ENCODE results near the gene CXorf51A. TPM values are rescaled to one million over a fixed set of nuclear protein-coding genes. Genes with fewer than 3 reads are reported as not detected.

CXorf51A gene
- not detected in 2 replicates for total RNA-seq

GRCh38 chrX:146814644-146815043, at the start of gene CXorf51A:
TSS of gene CXorf51A (minus strand) at chrX:146814744. CDS start at chrX:146814723, 21 bp downstream.

GRCh38 chrX:146809471-146809870, 5.1 kb downstream of the CXorf51A start, which contains the start of gene CXorf51B:
TSS of gene CXorf51B (plus strand) at chrX:146809771. CDS start at chrX:146809792, 21 bp downstream.

Other genes starting within 250 kb of the CXorf51A start
- not detected in 2 replicates for gene CXorf51B, start 5.0 kb downstream of the CXorf51A start, total RNA-seq

Data from tracheal epithelial cell (primary cell).